Measurements from ENCODE around the gene DEFB132.

Gene DEFB132

GRCh38 chr20:297098-297924 is 39.8 kb downstream of the DEFB132 start, which contains the start of gene ZCCHC3:
TSS of gene ZCCHC3 (plus strand) at chr20:297570. CDS start at chr20:297587, 17 bp downstream.
- DNase-seq, result peak in 48 of 56 donors; percentile 35 to 86 (median 67)

GRCh38 chr20:297925-298775 is 40.6 kb downstream of the DEFB132 start:
- DNase-seq, result peak in 44 of 56 donors; percentile 5 to 71 (median 40)

- peak in 1 of 56 donors; percentile 2 for DNase-seq
Measured at GRCh38 chr20:298776-299391, 41.4 kb downstream of the DEFB132 start.

GRCh38 chr20:300345-300990 is 42.9 kb downstream of the DEFB132 start:
- DNase-seq, result no peak

- DNase-seq, result no peak
Measured at GRCh38 chr20:301886-302848, 44.6 kb downstream of the DEFB132 start.

GRCh38 chr20:305745-306144 is 48.2 kb downstream of the DEFB132 start:
- no peak for DNase-seq

- no peak for DNase-seq
Measured at GRCh38 chr20:308427-309038, 51.0 kb downstream of the DEFB132 start.

GRCh38 chr20:309306-309840 is 51.8 kb downstream of the DEFB132 start:
- peak in 1 of 56 donors; percentile 57 for DNase-seq

- DNase-seq, result peak in 55 of 56 donors; percentile 80 to 100 (median 99)
Measured at GRCh38 chr20:309841-310644, 52.5 kb downstream of the DEFB132 start.

GRCh38 chr20:310645-311044 is 53.1 kb downstream of the DEFB132 start:
- DNase-seq, result no peak

All from amygdala (tissue), 56 donors.